Stimulated activated CD8-positive, alpha-beta memory T cell treated with anti-CD3 and anti-CD28 coated beads, Interleukin-7, amount 100 ng/mL, for 24 hours (primary cell): ENCODE results near the gene ADAD2.

Source experiments
- DNase-seq: peaks from one replicate; pipeline ENCODE4 v3.0.0-alpha.2; 2020; ENCODE audit warnings: low read depth

The ADAD2 gene

GRCh38 chr16:84246679-84247077, 55.7 kb downstream of the ADAD2 start:
- DNase-seq = no peak
